HG02973 (cell line): Measurements from ENCODE around the gene STRN4.
"Not testable (repeated sequence)": the region's sequence is repeated elsewhere in the genome, so short reads cannot be mapped to it uniquely, and the experiment has no call there.

ENCODE experiments used
- ATAC-seq: cut with Tn5 transposase; IDR thresholded peaks from one replicate; pipeline ENCODE4 v1.9.1; 2021; ENCODE audit warnings: moderate library complexity; ENCODE audit not compliant: unreplicated experiment

Gene STRN4, protein sequence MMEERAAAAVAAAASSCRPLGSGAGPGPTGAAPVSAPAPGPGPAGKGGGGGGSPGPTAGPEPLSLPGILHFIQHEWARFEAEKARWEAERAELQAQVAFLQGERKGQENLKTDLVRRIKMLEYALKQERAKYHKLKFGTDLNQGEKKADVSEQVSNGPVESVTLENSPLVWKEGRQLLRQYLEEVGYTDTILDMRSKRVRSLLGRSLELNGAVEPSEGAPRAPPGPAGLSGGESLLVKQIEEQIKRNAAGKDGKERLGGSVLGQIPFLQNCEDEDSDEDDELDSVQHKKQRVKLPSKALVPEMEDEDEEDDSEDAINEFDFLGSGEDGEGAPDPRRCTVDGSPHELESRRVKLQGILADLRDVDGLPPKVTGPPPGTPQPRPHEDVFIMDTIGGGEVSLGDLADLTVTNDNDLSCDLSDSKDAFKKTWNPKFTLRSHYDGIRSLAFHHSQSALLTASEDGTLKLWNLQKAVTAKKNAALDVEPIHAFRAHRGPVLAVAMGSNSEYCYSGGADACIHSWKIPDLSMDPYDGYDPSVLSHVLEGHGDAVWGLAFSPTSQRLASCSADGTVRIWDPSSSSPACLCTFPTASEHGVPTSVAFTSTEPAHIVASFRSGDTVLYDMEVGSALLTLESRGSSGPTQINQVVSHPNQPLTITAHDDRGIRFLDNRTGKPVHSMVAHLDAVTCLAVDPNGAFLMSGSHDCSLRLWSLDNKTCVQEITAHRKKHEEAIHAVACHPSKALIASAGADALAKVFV

GRCh38 chr19:46746281-46747057 lies at the start of gene STRN4:
STRN4 (minus strand) TSS chr19:46746450; CDS start chr19:46746430, 20 bp downstream.
- ATAC-seq, result peak; percentile 37

GRCh38 chr19:46791944-46792343 lies 45.7 kb upstream of the STRN4 start:
- no peak for ATAC-seq

- ATAC-seq, result no peak
Measured at GRCh38 chr19:46789371-46789770, 43.1 kb upstream of the STRN4 start.

GRCh38 chr19:46788968-46789338 lies 42.7 kb upstream of the STRN4 start:
- ATAC-seq, result no peak

- peak; percentile 48 for ATAC-seq
Measured at GRCh38 chr19:46788262-46788967, 42.2 kb upstream of the STRN4 start, which contains the start of gene SLC1A5. SLC1A5 (minus strand) TSS chr19:46788594; CDS start chr19:46787965, 629 bp downstream.

DNA sequence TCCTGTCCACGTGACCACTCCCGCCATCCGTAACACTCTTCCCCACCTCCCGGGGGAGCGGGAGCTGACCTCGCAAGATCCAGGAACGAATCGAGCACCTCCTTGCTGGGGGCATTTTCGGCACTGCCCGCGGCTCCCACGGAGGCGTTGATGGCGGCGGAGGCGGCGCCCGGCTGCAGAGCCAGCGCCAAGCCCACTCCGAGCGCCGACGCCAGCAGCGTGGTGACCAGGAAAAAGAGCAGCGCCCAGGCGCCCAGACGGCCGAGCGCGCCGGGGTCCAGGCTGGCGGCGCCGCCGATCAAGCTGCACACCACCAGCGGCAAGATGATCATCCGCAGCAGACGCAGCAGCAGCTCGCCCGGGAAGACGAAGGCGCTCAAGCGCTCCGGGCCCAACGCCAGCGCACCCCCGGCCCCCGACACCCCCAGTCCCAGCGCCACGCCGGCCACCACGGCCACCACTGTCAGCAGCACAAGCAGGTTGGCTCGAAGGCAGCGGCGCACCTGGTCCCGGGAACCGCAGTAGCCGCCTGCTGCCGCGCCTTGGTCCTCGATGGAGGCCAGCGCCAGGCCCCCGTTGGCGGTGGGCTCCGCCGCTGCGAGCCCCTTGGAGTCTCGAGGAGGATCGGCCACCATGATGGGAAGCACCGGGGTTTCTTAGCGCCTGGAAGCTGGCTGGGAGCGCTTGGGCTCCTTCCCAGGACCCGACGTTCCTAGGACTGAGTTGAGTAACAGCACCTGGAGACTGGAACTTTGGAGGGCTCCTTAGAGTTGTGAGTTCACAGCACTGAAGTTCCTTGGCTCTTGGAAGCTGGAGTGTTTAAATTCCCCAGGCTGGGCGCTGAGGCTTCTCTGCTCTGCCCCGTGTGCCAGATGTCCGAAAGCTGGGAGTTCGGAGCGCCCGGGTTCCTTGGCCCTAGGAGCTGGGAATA lies 41.3 kb upstream of the STRN4 start:
- ATAC-seq, result no peak

- ATAC-seq, result no peak
Measured at GRCh38 chr19:46787040-46787330, 40.7 kb upstream of the STRN4 start.

DNA sequence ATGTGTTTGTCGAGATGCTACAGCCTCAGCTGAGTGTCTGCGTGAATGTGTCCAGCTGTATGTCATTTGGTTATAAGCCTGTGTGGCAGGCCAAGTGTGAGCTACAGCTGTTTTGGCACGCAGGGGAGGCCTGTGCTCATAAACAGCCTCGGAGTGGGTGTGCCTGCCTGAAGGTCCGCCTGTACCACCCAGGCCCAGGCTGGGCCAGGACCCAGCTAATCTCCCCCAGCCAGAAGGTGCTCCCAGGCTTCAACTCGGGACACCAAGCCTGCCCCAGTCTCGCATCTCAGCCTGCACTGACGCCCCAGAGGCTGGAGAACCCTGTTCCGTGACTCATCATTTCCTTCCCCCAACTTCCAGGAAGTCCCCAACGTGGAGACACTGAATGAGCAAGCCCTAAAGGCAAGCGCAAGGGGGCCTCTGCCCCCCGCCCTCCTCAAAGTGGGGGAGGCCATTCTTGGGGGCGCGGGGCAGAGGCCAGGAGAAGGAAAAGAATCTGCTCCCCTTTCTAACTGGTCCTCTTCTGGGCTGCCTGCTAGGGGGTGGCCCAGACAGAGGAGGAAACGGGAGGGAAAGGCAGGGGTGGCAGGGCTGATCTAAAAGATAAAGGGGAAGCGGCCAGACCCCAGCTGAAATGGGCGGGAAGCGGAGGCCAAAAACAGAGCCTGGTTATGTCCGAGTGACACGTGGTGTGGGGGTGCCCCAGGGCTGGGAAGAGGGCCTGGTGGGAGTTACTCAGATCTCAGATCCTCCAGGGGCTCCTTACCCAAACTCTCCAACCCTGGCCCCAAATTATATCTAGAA lies 40.2 kb upstream of the STRN4 start:
- no peak for ATAC-seq

DNA sequence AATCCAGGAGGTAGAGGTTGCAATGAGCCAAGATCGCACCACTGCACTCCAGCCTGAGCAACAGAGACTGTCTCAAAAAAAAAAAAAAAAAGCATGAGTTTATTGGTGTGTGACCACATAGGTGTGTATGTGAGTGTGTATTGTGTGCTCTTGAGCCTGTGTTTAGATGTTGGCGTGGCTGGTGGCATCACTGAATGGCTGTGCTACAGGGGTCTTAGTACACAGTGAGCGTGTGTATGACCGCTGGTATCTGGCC lies 39.7 kb upstream of the STRN4 start:
- no peak for ATAC-seq

- ATAC-seq, result no peak
Measured at GRCh38 chr19:46785054-46785979, 39.1 kb upstream of the STRN4 start.

- no peak for ATAC-seq
Measured at GRCh38 chr19:46784262-46785053, 38.2 kb upstream of the STRN4 start.

- ATAC-seq, result no peak
Measured at GRCh38 chr19:46783670-46784069, 37.4 kb upstream of the STRN4 start.

GRCh38 chr19:46782355-46783019 lies 36.2 kb upstream of the STRN4 start:
- ATAC-seq, result no peak

GRCh38 chr19:46777956-46778645 lies 31.9 kb upstream of the STRN4 start:
- not testable (repeated sequence) for ATAC-seq

DNA sequence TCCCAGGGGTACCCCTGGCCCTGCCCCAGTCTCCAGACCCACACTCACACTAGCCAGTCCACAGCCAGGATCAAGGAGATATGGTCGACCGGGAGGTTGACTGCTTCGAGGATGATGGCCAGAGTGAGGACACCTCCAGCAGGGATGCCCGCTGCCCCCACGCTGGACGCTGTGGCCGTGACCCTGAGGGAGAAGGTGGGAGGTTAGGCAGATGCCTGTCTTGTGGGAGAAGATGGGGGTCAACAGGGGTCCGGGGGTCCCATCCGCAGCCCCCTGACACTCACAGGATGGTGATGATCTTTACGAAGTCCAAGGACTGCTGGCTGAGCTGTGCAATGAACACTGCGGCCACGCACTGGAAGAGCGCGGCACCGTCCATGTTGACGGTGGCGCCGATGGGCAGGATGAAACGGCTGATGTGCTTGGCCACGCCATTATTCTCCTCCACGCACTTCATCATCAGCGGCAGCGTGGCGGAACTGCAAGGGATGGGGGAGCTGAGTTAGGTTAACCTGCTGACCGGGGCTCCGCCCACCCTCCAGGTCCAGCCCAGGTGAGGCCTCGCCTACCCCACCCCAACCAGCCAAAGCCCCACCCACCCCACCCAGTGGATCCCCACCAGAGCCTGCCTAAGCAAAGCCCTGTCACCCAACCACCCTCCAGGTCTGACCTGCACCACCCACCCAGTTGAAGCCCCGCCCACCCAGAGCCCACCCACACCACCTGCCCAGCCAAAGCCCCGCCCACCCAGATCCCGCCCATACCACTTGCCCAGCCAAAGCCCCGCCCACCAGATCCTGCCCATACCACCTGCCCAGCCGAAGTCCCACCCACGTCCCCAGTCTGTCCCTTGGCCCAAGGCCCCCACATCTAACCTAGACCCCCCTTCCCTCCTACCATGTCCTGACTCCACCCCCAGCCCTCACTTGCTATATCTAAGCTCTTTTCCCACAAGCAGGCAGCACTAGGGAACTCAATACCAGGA lies 31.0 kb upstream of the STRN4 start:
- ATAC-seq, result no peak
